ENCODE data around the gene DLX2. TPM values are rescaled to one million over a fixed set of nuclear protein-coding genes. Genes with fewer than 3 reads are reported as not detected.
"Not testable (repeated sequence)": the region's sequence is repeated elsewhere in the genome, so short reads cannot be mapped to it uniquely, and the experiment has no call there.

Gene DLX2
- total and polyA plus RNA-seq, 7 experiments from 2014 or later, result 0.16 to 0.34 TPM; not detected in 5

GRCh38 chr2:172065111-172065510, 37.6 kb downstream of the DLX2 start:
- CTCF ChIA-PET, result no interaction called here
- POLR2A ChIA-PET, result no interaction called here
- H3K9me3 ChIP-seq (ENCODE audit: control insufficient read depth in 2 of 3, low read length in 3 of 3), result no peaks in the 10 kb centered on the region

GRCh38 chr2:172063446-172063845, 39.3 kb downstream of the DLX2 start:
- H3K4me3 Mint-ChIP-seq, result no peak overlapping the region
- peaks cover 0 to 37% (median 31%) of the 10 kb centered on the region in 5 donors for H3K36me3 Mint-ChIP-seq
- Histone ChIP-seq H3K9me3 (ENCODE audit: control insufficient read depth in 2 of 3, low read length in 3 of 3) (no peaks in the 10 kb centered on the region), H3K36me3 (ENCODE audit: control insufficient read depth in 2 of 3, insufficient read depth in 3 of 3, low read length in 3 of 3) (peaks cover 0 to 6% (median 0%) of the 10 kb centered on the region in 3 experiments), H3K4me1 (ENCODE audit: control insufficient read depth in 2 of 2, insufficient read depth in 2 of 2, low read length in 2 of 2) (no peaks in the 10 kb centered on the region), H3K27ac (ENCODE audit: low read depth, low read length) (no peak overlapping the region), H3K4me3 (ENCODE audit: low read length) (no peak overlapping the region), H3K27me3 (ENCODE audit: control insufficient read depth in 2 of 2, insufficient read depth in 2 of 2, low read length in 2 of 2) (no peaks in the 10 kb centered on the region)
- ATAC-seq (no peak), DNase-seq (no peak)
- intact Hi-C loops (cut with micrococcal nuclease), result no loop called here
- no peak overlapping the region for H3K27ac Mint-ChIP-seq
- ChIA-PET POLR2A (no interaction called here), CTCF (no interaction called here)
- peaks cover 0 to 3% (median 0%) of the 10 kb centered on the region in 11 donors for H3K9me3 Mint-ChIP-seq
- peaks cover 0 to 11% (median 0%) of the 10 kb centered on the region in 7 donors for H3K4me1 Mint-ChIP-seq
- peaks cover 0 to 8% (median 0%) of the 10 kb centered on the region in 5 donors for H3K27me3 Mint-ChIP-seq

More at GRCh38 chr2:172065111-172065510, 37.6 kb downstream of the DLX2 start:
- Mint-ChIP-seq H3K4me1 (peaks cover 0 to 11% (median 0%) of the 10 kb centered on the region in 7 donors), H3K36me3 (peaks cover 0 to 42% (median 37%) of the 10 kb centered on the region in 5 donors), H3K4me3 (no peak overlapping the region), H3K27ac (no peak overlapping the region), H3K9me3 (peaks cover 0 to 3% (median 0%) of the 10 kb centered on the region in 11 donors), H3K27me3 (peaks cover 0 to 18% (median 4%) of the 10 kb centered on the region in 5 donors)
- Histone ChIP-seq H3K4me1 (ENCODE audit: control insufficient read depth in 2 of 2, insufficient read depth in 2 of 2, low read length in 2 of 2) (no peaks in the 10 kb centered on the region), H3K27ac (ENCODE audit: low read depth, low read length) (no peak overlapping the region), H3K4me3 (ENCODE audit: low read length) (no peak overlapping the region), H3K36me3 (ENCODE audit: control insufficient read depth in 2 of 3, insufficient read depth in 3 of 3, low read length in 3 of 3) (peaks cover 0 to 6% (median 0%) of the 10 kb centered on the region in 3 experiments), H3K27me3 (ENCODE audit: control insufficient read depth in 2 of 2, insufficient read depth in 2 of 2, low read length in 2 of 2) (no peaks in the 10 kb centered on the region)
- DNase-seq, result no peak
- no peak for ATAC-seq
- intact Hi-C loops (cut with micrococcal nuclease), result no loop called here

GRCh38 chr2:172062402-172063004, 40.2 kb downstream of the DLX2 start:
- Histone ChIP-seq H3K9me3 (ENCODE audit: control insufficient read depth in 2 of 3, low read length in 3 of 3) (no peaks in the 10 kb centered on the region), H3K4me3 (ENCODE audit: low read length) (no peak overlapping the region), H3K36me3 (ENCODE audit: control insufficient read depth in 2 of 3, insufficient read depth in 3 of 3, low read length in 3 of 3) (peaks cover 0 to 6% (median 0%) of the 10 kb centered on the region in 3 experiments), H3K27ac (ENCODE audit: low read depth, low read length) (no peak overlapping the region), H3K27me3 (ENCODE audit: control insufficient read depth in 2 of 2, insufficient read depth in 2 of 2, low read length in 2 of 2) (no peaks in the 10 kb centered on the region), H3K4me1 (ENCODE audit: control insufficient read depth in 2 of 2, insufficient read depth in 2 of 2, low read length in 2 of 2) (no peaks in the 10 kb centered on the region)
- DNase-seq (no peak), ATAC-seq (no peak)
- intact Hi-C loops (cut with micrococcal nuclease), result no loop called here
- no peak overlapping the region for H3K4me3 Mint-ChIP-seq
- H3K9me3 Mint-ChIP-seq, result peaks cover 0 to 3% (median 0%) of the 10 kb centered on the region in 11 donors
- H3K4me1 Mint-ChIP-seq, result peaks cover 0 to 11% (median 0%) of the 10 kb centered on the region in 7 donors
- ChIA-PET CTCF (no interaction called here), POLR2A (no interaction called here)
- peaks cover 0 to 37% (median 26%) of the 10 kb centered on the region in 5 donors for H3K36me3 Mint-ChIP-seq
- H3K27ac Mint-ChIP-seq, result no peak overlapping the region
- peaks cover 0 to 8% (median 0%) of the 10 kb centered on the region in 5 donors for H3K27me3 Mint-ChIP-seq

- POLR2A ChIA-PET; H3K9me3 Mint-ChIP-seq; H3K36me3 ChIP-seq (ENCODE audit: control insufficient read depth in 2 of 3, insufficient read depth in 3 of 3, low read length in 3 of 3); DNase-seq; CTCF ChIA-PET; H3K27ac ChIP-seq (ENCODE audit: low read depth, low read length); H3K27me3 Mint-ChIP-seq; H3K27me3 ChIP-seq (ENCODE audit: control insufficient read depth in 2 of 2, insufficient read depth in 2 of 2, low read length in 2 of 2); H3K9me3 ChIP-seq (ENCODE audit: control insufficient read depth in 2 of 3, low read length in 3 of 3); H3K4me3 Mint-ChIP-seq; H3K4me3 ChIP-seq (ENCODE audit: low read length); intact Hi-C loops (cut with micrococcal nuclease); H3K4me1 ChIP-seq (ENCODE audit: control insufficient read depth in 2 of 2, insufficient read depth in 2 of 2, low read length in 2 of 2); H3K27ac Mint-ChIP-seq; ATAC-seq; H3K4me1 Mint-ChIP-seq: not testable (repeated sequence)
- peaks cover 0 to 22% (median 17%) of the 10 kb centered on the region in 5 donors for H3K36me3 Mint-ChIP-seq
These were observed 42.6 kb downstream of the DLX2 start for GRCh38 chr2:172060118-172060517.

- ATAC-seq (no peak), DNase-seq (no peak)
- Mint-ChIP-seq H3K9me3 (no peaks in the 10 kb centered on the region), H3K27ac (no peak overlapping the region), H3K4me3 (no peak overlapping the region), H3K4me1 (peaks cover 0 to 5% (median 0%) of the 10 kb centered on the region in 7 donors), H3K27me3 (peaks cover 0 to 8% (median 0%) of the 10 kb centered on the region in 5 donors), H3K36me3 (peaks cover 0 to 17% (median 15%) of the 10 kb centered on the region in 5 donors)
- no peak overlapping the region for H3K27ac ChIP-seq (ENCODE audit: low read depth, low read length)
- POLR2A ChIA-PET, result no interaction called here
- peaks cover 0 to 6% (median 0%) of the 10 kb centered on the region in 3 experiments for H3K36me3 ChIP-seq (ENCODE audit: control insufficient read depth in 2 of 3, insufficient read depth in 3 of 3, low read length in 3 of 3)
- H3K27me3 ChIP-seq (ENCODE audit: control insufficient read depth in 2 of 2, insufficient read depth in 2 of 2, low read length in 2 of 2), result no peaks in the 10 kb centered on the region
- no peaks in the 10 kb centered on the region for H3K9me3 ChIP-seq (ENCODE audit: control insufficient read depth in 2 of 3, low read length in 3 of 3)
- intact Hi-C loops (cut with micrococcal nuclease), result no loop called here
- H3K4me3 ChIP-seq (ENCODE audit: low read length), result no peak overlapping the region
- no peaks in the 10 kb centered on the region for H3K4me1 ChIP-seq (ENCODE audit: control insufficient read depth in 2 of 2, insufficient read depth in 2 of 2, low read length in 2 of 2)
- CTCF ChIA-PET, result interaction anchor here (1.4 kb wide), 1 partner anchor 652 kb away, joined by 3 read pairs; no protein-coding TSS in a partner anchor
These were observed 44.0 kb downstream of the DLX2 start for GRCh38 chr2:172058660-172059059.

- CTCF ChIA-PET, result no interaction called here
- Mint-ChIP-seq H3K27me3 (peaks cover 0 to 9% (median 0%) of the 10 kb centered on the region in 5 donors), H3K27ac (no peak overlapping the region), H3K4me3 (no peak overlapping the region), H3K4me1 (peaks cover 0 to 5% (median 0%) of the 10 kb centered on the region in 7 donors), H3K9me3 (no peaks in the 10 kb centered on the region), H3K36me3 (peaks cover 0 to 4% (median 0%) of the 10 kb centered on the region in 5 donors)
- H3K4me1 ChIP-seq (ENCODE audit: control insufficient read depth in 2 of 2, insufficient read depth in 2 of 2, low read length in 2 of 2), result no peaks in the 10 kb centered on the region
- DNase-seq (no peak), ATAC-seq (no peak)
- H3K9me3 ChIP-seq (ENCODE audit: control insufficient read depth in 2 of 3, low read length in 3 of 3), result no peaks in the 10 kb centered on the region
- intact Hi-C loops (cut with micrococcal nuclease), result no loop called here
- no peak overlapping the region for H3K4me3 ChIP-seq (ENCODE audit: low read length)
- no peak overlapping the region for H3K27ac ChIP-seq (ENCODE audit: low read depth, low read length)
- H3K36me3 ChIP-seq (ENCODE audit: control insufficient read depth in 2 of 3, insufficient read depth in 3 of 3, low read length in 3 of 3), result no peaks in the 10 kb centered on the region
- POLR2A ChIA-PET, result interaction anchor here (0.5 kb wide), 1 partner anchor 295 kb away, joined by 3 read pairs; no protein-coding TSS in a partner anchor
- no peaks in the 10 kb centered on the region for H3K27me3 ChIP-seq (ENCODE audit: control insufficient read depth in 2 of 2, insufficient read depth in 2 of 2, low read length in 2 of 2)
These were observed 46.4 kb downstream of the DLX2 start for GRCh38 chr2:172056293-172056692.

- Mint-ChIP-seq H3K27me3 (peaks cover 0 to 9% (median 0%) of the 10 kb centered on the region in 5 donors), H3K4me3 (no peak overlapping the region), H3K4me1 (no peaks in the 10 kb centered on the region), H3K27ac (no peak overlapping the region), H3K9me3 (no peaks in the 10 kb centered on the region), H3K36me3 (peaks cover 0 to 4% (median 0%) of the 10 kb centered on the region in 5 donors)
- ATAC-seq, result no peak
- no peaks in the 10 kb centered on the region for H3K4me1 ChIP-seq (ENCODE audit: control insufficient read depth in 2 of 2, insufficient read depth in 2 of 2, low read length in 2 of 2)
- CTCF ChIA-PET, result no interaction called here
- H3K9me3 ChIP-seq (ENCODE audit: control insufficient read depth in 2 of 3, low read length in 3 of 3), result no peaks in the 10 kb centered on the region
- no peak for DNase-seq
- no peak overlapping the region for H3K27ac ChIP-seq (ENCODE audit: low read depth, low read length)
- H3K27me3 ChIP-seq (ENCODE audit: control insufficient read depth in 2 of 2, insufficient read depth in 2 of 2, low read length in 2 of 2), result no peaks in the 10 kb centered on the region
- POLR2A ChIA-PET, result no interaction called here
- H3K36me3 ChIP-seq (ENCODE audit: control insufficient read depth in 2 of 3, insufficient read depth in 3 of 3, low read length in 3 of 3), result no peaks in the 10 kb centered on the region
- intact Hi-C loops (cut with micrococcal nuclease), result no loop called here
- H3K4me3 ChIP-seq (ENCODE audit: low read length), result no peak overlapping the region
These were observed 49.2 kb downstream of the DLX2 start for GRCh38 chr2:172053486-172053885.
